ENCODE measurements around the gene SH3RF2.

Gene SH3RF2

DNA sequence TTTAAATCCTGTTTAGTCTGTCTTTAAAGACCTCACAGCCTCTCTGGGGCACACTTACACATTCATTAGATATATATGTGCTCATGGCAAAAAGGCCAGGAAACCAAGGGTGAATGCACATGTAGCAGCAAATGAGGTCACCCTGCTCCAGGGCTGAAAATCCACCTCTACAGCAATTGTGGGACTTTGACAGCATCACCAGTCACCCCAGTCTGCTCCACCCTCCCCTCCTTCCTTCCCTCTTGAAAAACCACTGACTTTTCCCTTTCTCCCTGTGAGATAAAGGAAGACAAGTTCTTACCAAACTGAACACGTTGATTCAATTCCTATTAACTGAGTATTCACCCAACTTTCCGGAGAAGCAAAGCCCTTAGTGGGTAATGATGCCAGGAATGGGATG, 15.2 kb upstream of the SH3RF2 start:
- DNase-seq, result no peak

- no peak for DNase-seq
Measured at GRCh38 chr5:145922059-145922458, 14.3 kb upstream of the SH3RF2 start.

GRCh38 chr5:145923405-145923804, 13.0 kb upstream of the SH3RF2 start:
- no peak for DNase-seq

DNA sequence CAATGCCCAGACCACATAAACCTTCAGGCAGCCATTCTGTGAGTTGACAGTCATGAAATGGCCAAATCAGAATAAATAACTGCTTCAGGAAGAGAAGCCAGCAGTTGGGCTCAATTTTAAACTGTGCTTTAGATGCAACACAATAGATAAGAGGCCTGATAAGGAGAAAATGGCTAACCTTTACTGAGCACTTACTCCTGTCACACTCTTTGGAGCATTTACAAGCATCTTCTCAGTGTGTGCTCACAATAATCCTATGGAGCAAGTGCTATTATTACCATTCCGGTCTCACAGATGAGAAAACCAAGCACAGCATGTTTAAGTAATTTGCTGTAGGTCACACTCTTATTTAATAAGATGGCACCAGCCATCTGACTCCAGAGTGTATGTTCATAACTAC, 11.5 kb upstream of the SH3RF2 start:
- no peak for DNase-seq

DNA sequence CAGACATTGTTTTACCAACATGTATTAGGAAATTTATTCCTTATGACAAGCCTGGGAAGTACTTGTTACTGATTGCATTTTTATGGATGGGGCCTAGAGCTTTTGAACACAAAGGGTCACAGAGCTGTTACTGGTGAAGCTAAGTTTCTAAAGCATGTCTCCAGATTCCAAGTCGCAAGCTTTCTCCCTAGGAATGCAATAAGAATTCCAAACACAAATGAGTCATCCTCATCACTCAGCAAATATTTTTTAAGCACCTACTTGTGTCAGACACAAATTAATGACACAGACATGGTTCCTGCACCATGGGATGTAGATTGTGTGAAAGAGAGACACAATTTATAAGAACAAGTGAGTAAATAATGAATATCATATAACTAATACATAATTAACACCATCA, 11.0 kb upstream of the SH3RF2 start:
- DNase-seq, result no peak

DNA sequence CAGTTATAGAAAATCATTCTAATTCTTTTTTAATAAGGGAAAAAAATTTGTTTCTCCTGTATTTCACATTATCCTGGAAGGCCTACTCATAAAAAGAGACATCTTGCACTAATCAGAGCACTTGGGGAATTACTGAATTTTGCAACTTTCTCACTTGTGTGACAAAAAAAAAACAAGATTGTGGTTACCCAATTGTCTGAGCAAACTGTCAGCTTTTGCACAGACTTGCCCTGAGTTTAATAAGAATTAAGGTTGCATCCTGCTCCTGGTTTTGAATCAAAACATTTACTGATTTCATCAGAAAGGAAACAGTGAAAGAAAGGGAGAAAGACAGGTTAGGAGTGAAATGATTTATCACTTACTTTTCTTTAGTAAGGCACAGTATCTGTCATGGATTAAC, 10.6 kb upstream of the SH3RF2 start:
- DNase-seq, result no peak

DNA sequence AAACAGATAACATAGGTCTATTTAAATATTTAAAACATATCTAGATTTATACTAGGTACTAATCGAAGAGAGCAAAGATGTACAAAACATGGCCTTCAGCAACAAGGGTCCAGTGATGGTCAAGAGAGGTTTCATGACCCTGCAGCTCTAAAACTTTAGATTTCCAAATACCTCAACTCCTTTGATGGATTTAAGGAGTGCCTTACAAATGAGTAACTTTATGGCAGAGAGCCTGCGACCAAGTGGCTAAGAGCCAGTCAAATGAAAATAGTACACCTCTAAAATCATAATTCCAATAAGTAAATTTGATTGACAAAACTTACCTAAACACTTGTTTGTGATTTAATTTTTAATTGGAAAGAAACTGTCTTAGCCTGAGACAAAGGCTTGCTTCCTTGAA, 4.7 kb upstream of the SH3RF2 start:
- DNase-seq, result no peak

- no peak for DNase-seq
Measured at GRCh38 chr5:145934276-145934675, 2.1 kb upstream of the SH3RF2 start.

DNA sequence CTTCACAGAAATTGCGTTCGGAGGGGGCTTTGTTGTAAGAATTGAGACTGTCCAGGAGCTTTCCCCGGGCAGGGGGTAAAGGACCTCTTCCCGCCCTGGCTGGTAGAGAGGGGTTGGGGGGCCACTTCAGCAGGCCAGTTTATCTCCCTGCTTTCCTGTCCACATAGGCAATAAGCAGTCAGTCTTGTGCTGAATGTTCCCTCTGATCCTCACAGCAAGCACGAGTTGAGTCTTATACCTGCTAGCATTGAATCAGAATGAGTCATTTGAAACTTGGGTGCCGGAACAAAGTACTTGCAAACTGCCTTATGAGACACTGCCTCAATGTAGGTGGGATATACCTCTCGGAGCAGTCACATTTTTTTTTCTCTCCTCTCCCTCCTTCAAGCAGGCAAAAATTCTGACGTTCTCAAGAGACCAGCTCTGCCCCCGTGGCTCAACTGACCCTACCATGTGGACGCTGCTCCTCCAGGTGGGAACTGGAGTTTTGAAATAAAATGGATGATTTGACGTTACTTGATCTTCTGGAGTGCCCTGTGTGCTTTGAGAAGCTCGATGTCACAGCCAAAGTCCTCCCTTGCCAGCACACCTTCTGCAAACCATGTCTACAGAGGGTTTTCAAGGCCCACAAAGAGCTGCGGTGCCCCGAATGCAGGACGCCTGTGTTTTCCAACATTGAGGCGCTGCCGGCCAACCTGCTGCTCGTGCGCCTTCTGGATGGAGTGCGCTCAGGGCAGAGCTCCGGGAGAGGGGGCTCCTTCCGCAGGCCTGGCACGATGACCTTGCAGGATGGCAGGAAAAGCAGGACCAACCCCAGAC, 1.3 kb downstream of the SH3RF2 start:
- DNase-seq, result peak in 1 of 58 donors; percentile 47

- peak in 3 of 58 donors; percentile 4 to 49 (median 8) for DNase-seq
Measured at GRCh38 chr5:145938776-145939539, 2.6 kb downstream of the SH3RF2 start.

DNA sequence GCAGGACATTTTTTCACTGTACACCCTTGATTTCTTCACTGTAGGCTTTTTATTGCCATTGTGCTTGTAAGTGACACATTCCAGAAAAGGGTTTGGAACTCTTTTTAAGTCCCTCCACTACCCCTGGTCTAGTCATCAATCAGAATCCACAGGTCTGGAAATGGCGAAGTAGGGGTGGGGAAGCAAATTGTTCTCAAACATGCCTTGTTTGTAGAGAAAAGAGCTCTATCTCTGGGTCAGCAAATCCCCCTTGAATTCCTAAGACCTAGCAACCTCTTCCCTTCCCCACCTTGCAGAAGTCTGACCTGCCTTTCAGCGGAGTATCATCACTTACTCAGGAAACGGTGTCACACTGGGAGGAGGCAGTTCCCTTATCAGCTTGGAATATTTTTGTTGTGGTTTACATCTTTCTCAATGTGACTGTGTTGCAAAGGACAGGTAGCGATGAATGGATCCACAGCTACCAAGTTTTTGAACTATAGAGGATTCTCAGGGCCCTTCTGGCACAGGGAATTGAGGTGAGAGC, 3.2 kb downstream of the SH3RF2 start:
- no peak for DNase-seq

DNA sequence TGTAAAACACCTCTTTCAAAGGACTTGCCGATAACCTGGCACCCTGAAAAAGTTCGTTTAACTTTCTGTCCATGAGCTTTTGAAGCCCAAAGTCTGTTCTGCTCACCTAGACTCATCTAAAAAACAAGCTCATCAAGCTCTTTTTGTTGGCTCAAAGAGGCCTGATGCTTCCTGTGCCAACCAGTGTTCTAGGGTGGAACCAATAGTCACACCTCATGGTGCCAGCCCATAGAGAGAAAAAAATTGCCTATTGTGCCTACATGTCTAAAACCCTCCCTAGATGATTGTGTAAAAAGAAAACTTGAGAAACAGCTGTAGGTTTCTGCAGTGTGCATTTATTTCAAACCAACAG, 4.7 kb downstream of the SH3RF2 start:
- no peak for DNase-seq

GRCh38 chr5:145941448-145942130, 5.2 kb downstream of the SH3RF2 start:
- no peak for DNase-seq

- no peak for DNase-seq
Measured at GRCh38 chr5:145942201-145942600, 5.8 kb downstream of the SH3RF2 start.

DNA sequence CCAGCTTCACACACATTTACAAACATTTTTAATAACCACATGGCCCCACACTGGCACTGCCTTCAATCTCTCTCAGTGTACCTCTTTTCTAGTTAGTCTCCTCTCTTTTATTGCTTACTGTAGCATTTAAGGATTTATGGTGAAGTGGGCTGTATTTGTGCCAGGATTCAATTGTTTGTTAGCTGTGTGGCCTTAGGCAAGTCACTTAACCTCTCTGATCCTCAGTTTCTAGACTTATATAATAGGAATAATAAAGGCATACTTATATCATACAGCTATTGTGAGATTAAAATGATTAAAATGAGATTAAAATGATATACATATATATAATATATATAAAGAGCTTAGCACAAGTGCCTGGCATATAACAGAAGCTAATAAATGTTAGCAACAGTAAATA, 6.4 kb downstream of the SH3RF2 start:
- no peak for DNase-seq

DNA sequence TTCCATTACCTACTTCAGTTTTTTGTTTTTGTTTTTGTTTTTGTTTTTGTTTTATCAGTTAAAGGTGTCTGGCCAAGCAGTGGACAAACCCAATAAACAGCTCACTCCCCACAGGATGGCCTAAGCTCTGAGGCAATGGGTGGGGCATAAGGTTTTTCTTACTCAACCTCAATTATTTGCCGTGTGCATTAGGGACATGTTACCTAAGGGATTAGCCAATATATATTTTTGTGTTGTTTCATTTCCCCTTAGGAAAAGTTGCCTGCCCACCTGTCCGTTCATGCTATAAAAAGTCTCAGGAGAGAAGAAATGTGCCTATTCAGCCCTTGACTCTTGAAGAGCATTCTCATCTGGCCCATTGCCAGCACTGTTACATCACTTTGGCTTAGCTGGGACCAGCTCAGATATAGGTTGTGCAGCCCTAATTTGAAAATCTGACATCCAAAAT, 7.3 kb downstream of the SH3RF2 start:
- no peak for DNase-seq

DNA sequence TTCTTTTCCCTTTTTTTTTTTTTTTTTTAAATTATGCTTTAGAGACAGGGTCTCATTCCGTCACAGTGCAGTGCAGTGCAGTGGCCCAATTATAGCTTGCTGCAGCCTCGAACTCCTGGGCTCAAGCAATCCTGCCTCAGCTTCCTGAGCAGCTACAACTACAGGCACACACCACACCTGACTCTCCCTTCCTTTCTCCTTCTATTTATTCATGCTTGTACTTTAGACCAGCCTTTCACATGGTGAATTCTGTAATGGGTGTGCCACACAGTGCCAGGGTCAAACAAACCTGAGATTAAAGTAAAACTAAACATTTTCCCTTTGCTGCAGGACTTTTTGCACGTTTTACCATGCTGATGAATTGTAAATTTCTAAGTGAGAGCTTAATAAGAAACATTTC, 8.0 kb downstream of the SH3RF2 start:
- no peak for DNase-seq

- DNase-seq, result no peak
Measured at GRCh38 chr5:145945620-145946111, 9.3 kb downstream of the SH3RF2 start.

DNA sequence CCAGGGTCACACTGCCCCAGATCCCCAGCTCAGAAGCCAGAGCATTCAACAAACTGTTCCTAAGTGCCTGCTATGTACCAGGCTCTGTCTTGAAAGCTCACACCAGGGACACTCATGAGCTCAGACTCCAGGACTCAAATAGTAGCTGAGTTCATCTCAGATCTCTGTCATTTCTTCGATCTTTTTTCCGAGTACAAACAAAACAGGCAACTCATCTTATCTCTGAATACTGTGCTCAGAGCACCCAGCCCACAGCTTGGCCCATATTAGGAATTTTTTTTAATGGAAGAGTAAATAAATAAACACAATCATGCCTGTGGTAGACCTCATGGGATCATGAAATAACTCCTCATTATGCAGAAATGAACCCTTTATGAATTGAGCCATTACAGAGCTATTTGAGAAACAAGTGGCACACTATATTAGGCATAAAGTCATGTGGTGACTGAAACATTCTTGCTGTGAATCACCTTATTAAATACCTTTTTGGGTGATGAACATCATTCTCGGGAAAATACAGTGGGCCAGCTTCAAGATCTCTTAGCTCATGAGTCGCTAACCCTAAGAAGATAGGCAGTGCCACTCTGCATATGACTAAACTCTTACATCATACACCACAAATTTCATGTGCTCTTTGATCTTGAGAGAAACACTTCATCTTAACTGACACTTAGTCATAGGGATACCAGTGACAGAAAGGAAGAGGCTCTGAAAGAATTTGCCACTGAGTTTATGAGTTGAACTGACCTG, 9.9 kb downstream of the SH3RF2 start:
- no peak for DNase-seq

DNA sequence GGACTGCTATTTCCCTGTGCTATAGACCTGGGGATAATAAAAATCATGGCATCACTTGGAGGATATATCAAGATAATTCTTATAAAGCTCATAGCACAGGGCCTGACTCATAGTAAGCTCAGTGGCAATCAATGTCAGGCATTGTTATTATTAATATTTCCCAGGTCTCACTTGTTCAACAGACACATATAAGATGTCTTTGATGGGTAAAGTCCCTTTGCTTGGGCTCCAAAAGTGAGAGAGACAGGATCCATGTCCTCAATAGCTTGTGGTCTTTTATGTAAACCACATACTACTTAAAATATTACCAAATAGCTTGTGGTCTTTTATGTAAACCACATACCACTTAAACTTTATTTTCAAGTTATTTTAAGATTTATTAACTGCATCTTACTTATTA, 11.2 kb downstream of the SH3RF2 start:
- DNase-seq, result no peak

GRCh38 chr5:145948047-145948446, 11.7 kb downstream of the SH3RF2 start:
- no peak for DNase-seq
